HFFc6 (cell line): ENCODE results near the gene ASB16. TPM values are rescaled to one million over a fixed set of nuclear protein-coding genes. Genes with fewer than 3 reads are reported as not detected.

Experiments used
- DNase-seq: peaks from one replicate; pipeline ENCODE4 v3.0.0-alpha.2; 2018
- H3K27ac Mint-ChIP-seq: 2 replicates; pipeline ENCODE4 v1.8.0; 2020; ENCODE audit warnings: mild to moderate bottlenecking, mixed read lengths
- H3K27me3 Mint-ChIP-seq: 2 replicates; pipeline ENCODE4 v1.8.0; 2021; ENCODE audit warnings: mild to moderate bottlenecking, moderate library complexity, mixed read lengths; ENCODE audit not compliant: insufficient read depth
- H3K36me3 Mint-ChIP-seq: 2 replicates; pipeline ENCODE4 v1.8.0; 2021; ENCODE audit warnings: low read depth, mixed read lengths
- H3K4me1 Mint-ChIP-seq: 2 replicates; pipeline ENCODE4 v1.8.0; 2020; ENCODE audit warnings: low read depth, mixed read lengths
- H3K4me3 Mint-ChIP-seq: 2 replicates; pipeline ENCODE4 v1.8.0; 2020; ENCODE audit warnings: mild to moderate bottlenecking, moderate library complexity, mixed read lengths
- H3K9me3 Mint-ChIP-seq: 2 replicates; pipeline ENCODE4 v1.8.0; 2020; ENCODE audit warnings: mild to moderate bottlenecking, mixed read lengths
- total RNA-seq, 6 experiments: library from RNA; stranded (reverse); fragmentation: NEBNext Ultra II Directional; extraction: Animal tissue kit (Norgen Biotek cat#: 25700); gene quantifications; 2 replicates in 1 of 6; 3 replicates in 5 of 6; pipeline ENCODE4 v1.2.3, GENCODE V29; 2021
- TF ChIP-seq, protein P1 (sequence below): fragments of 200-600 bp; sonication (generic); IDR thresholded peaks from 2 replicates; pipeline ENCODE4 v1.5.0; 2021; ENCODE audit warnings: antibody characterized with exemption, mild to moderate bottlenecking

ASB16 gene
- total RNA-seq, 6 experiments from 2014 or later = 0.18 to 0.48 (median 0.29) TPM; not detected in 3

DNA sequence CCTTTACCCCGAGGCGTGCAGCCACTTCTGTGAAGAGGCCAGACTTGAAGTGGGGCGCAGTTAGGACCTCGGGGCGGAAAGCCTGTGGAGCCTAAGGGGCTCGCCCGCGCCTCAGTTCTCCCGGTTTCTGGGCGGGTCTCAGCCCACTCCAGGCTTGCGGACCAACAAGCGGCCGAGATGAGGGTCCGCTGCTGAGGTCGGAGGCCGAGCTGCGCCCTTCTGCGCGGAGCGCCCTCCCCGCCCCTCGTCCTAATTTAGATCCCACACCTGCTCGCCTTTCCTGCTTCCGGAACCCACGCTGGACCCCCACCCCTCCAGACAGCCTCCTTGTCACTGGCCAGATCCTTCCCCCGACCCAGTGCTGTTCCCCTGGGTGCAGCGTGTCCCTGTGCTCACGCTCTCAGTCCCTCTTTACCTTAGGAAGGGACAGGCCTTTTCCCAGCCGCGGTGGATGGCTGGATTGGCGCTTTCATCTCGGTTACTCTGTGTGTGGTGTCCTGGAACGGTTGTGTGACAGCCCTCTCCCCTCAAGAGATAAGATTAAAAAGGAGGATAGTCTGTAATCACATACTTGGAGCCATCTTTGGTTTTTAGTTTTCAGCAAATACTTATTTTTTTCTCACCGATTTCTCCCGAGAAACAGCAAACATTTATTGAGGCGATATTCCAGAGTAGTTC is 30.1 kb downstream of the ASB16 start:
- TF ChIP-seq, protein P1, sequence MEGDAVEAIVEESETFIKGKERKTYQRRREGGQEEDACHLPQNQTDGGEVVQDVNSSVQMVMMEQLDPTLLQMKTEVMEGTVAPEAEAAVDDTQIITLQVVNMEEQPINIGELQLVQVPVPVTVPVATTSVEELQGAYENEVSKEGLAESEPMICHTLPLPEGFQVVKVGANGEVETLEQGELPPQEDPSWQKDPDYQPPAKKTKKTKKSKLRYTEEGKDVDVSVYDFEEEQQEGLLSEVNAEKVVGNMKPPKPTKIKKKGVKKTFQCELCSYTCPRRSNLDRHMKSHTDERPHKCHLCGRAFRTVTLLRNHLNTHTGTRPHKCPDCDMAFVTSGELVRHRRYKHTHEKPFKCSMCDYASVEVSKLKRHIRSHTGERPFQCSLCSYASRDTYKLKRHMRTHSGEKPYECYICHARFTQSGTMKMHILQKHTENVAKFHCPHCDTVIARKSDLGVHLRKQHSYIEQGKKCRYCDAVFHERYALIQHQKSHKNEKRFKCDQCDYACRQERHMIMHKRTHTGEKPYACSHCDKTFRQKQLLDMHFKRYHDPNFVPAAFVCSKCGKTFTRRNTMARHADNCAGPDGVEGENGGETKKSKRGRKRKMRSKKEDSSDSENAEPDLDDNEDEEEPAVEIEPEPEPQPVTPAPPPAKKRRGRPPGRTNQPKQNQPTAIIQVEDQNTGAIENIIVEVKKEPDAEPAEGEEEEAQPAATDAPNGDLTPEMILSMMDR = no peak; the same call in 1 of the 2 replicates
- H3K27me3 Mint-ChIP-seq = peaks cover 4% of the 10 kb centered on the region
- H3K4me1 Mint-ChIP-seq = peaks cover 71% of the 10 kb centered on the region
- peaks cover 9% of the 10 kb centered on the region for H3K36me3 Mint-ChIP-seq
- no peak for DNase-seq
- H3K9me3 Mint-ChIP-seq = no peaks in the 10 kb centered on the region
- H3K27ac Mint-ChIP-seq = peak overlapping the region; percentile 97
- peak overlapping the region; percentile 93 for H3K4me3 Mint-ChIP-seq

DNA sequence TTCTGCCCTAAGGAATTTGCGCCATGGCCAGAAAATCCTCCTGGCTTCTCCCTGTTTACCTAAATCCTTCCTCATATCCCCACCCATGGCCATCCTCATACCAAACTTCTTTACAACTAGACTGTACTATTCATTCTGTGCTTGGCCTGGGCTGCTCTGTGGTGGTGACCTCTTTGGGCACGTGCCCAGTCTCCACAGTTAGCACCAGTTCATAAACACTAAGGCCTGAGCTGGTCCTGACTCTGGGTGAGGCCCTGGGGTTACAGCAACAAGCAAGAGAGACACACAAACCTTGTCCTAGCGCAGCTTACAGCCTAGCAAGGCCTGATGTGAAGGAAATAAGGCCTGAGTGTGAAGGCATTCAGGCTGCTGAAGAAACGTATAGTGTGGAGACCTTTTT is 32.3 kb downstream of the ASB16 start:
- peak overlapping the region; percentile 51 for H3K27ac Mint-ChIP-seq
- DNase-seq = no peak

DNA sequence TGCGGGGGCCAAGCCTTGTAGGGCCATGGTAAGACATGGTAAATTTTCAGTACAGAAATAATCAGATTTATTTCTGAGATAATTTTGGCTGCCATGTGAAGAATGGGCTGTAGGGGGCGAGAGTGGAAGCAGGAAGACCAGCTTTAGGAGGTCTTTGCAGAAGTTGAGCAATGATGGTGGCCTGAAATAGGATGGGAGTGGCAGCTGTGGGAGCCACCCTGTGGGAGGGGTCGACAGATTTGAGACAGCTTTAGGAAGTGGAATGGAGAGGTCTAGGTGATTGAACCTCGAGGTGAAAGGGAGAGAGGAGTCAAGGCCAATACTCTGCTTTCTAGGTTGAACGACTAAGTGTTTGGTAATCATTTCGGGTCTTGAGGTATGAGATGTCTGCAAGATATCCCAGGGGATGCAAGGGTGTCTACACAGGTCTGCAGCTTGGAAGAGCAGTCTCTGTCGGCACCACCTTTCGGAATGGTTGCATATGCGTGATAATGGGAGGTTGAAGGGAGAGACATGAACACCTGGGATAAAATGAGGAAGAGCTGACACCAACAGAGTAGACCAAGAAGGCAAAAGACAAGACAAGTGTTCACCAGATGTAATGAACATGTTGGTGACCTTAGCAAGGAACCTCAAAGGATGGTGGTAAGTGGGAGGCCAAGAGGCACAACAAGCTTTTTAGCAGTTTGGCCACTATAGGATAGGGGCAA is 33.4 kb downstream of the ASB16 start:
- DNase-seq = peak; percentile 33
- Mint-ChIP-seq H3K27ac (peak overlapping the region; percentile 75), H3K4me1 (peaks cover 73% of the 10 kb centered on the region), H3K4me3 (peak overlapping the region; percentile 12; the same call in 1 of the 2 replicates), H3K36me3 (peaks cover 14% of the 10 kb centered on the region), H3K27me3 (peaks cover 4% of the 10 kb centered on the region), H3K9me3 (no peaks in the 10 kb centered on the region)
- TF ChIP-seq, protein P1 = peak; percentile 86

More for the DNA sequence above, 32.3 kb downstream of the ASB16 start:
- H3K27me3 Mint-ChIP-seq = peaks cover 4% of the 10 kb centered on the region
- peaks cover 68% of the 10 kb centered on the region for H3K4me1 Mint-ChIP-seq
- TF ChIP-seq, protein P1 = no peak
- no peaks in the 10 kb centered on the region for H3K9me3 Mint-ChIP-seq
- peaks cover 8% of the 10 kb centered on the region for H3K36me3 Mint-ChIP-seq
- no peak overlapping the region for H3K4me3 Mint-ChIP-seq

DNA sequence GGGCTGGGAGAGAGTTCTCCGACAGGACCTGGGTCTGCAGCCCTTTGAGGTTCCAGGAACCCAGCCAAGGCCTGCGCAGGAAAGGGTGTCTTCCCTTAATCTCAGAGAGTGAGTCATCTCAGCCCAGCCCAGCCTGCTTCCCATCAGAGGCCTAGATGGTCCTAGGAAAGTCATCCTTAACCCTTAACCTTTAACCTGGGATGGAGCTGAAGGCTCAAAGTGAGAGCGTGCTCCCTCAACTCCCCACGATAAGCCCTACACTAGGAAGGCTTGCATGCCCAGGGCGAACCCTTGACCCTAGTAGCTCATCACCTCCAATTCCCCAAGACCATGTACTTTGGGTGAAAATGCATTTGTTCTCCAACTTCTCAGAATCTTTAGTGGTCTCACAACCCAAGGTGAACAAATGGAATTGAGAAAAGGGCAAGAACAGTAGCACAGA is 34.0 kb downstream of the ASB16 start:
- H3K4me3 Mint-ChIP-seq = no peak overlapping the region
- H3K36me3 Mint-ChIP-seq = peaks cover 17% of the 10 kb centered on the region

DNA sequence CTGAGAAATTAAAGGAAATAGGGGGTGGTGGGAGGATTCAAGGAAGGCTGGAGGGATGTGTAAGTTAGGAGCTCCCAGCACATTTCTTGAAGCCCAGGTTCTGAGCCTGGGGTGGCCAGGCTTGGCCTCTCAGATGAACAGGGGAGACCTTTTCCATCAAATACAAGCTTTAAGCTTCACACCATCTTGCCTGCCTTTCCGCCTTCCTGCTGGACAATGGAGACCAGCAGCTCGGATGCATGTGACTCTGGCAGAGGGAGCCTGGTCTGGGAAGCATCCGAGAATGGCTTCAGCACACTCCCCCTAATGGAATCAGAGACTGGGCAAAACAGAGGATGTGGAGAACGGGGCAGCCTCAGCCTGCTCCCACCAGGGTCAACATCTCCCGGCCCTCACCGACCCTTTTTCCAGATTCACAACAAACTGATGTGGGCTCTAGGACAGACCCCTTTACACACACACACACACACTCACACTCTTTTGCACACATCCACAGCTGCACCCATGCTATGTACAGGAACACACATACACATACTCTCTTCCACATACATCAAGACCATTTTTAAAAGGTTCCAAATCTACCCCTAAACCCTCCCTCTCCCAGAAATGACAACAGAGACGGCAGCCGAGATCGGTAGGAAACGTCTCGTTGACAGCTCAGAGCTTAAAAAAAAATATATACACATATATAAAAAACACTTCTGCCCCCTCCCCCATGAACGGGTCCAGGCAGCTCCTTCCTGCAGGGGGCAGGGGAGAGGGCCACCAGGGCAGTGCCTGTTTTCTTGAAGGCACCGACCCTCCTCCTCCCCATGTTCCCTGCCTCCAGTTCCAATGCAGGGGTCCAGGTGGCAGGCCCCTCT is 35.7 kb downstream of the ASB16 start:
- TF ChIP-seq, protein P1 = peak; percentile 54
- Mint-ChIP-seq H3K27me3 (peaks cover 4% of the 10 kb centered on the region), H3K4me1 (peaks cover 78% of the 10 kb centered on the region), H3K36me3 (peaks cover 25% of the 10 kb centered on the region), H3K4me3 (no peak overlapping the region), H3K9me3 (no peaks in the 10 kb centered on the region), H3K27ac (peak overlapping the region; percentile 32)
- no peak for DNase-seq

More for the DNA sequence above, 34.0 kb downstream of the ASB16 start:
- no peaks in the 10 kb centered on the region for H3K9me3 Mint-ChIP-seq
- peak; percentile 46 for DNase-seq
- peaks cover 4% of the 10 kb centered on the region for H3K27me3 Mint-ChIP-seq
- H3K27ac Mint-ChIP-seq = peak overlapping the region; percentile 75
- peaks cover 78% of the 10 kb centered on the region for H3K4me1 Mint-ChIP-seq
- TF ChIP-seq, protein P1 = no peak
